Activated naive CD4-positive, alpha-beta T cell treated with anti-CD3 and anti-CD28 coated beads for 36 hours (primary cell): ENCODE measurements around the gene LRFN5. TPM values are rescaled to one million over a fixed set of nuclear protein-coding genes. Genes with fewer than 3 reads are reported as not detected.

Experiments
- CTCF ChIA-PET: fragments of 350-600 bp; sonication (Branson Sonifier 250); formaldehyde crosslinking; loops from one replicate; lab custom pipeline; 2021; ENCODE audit warnings: antibody characterized with exemption; lab: Charles Lee
- DNase-seq: peaks from one replicate; pipeline ENCODE4 v3.0.0-alpha.2; 2020
- H3K27ac Mint-ChIP-seq: one replicate; pipeline ENCODE4 v1.8.0; 2021; ENCODE audit warnings: mild to moderate bottlenecking, mixed read lengths
- H3K27me3 Mint-ChIP-seq: one replicate; pipeline ENCODE4 v1.8.0; 2021; ENCODE audit warnings: low read depth, mixed read lengths
- H3K36me3 Mint-ChIP-seq: one replicate; pipeline ENCODE4 v1.8.0; 2021; ENCODE audit warnings: low read depth, mixed read lengths
- H3K4me1 Mint-ChIP-seq: one replicate; pipeline ENCODE4 v1.8.0; 2021; ENCODE audit warnings: low read depth, mixed read lengths
- H3K4me3 Mint-ChIP-seq: one replicate; pipeline ENCODE4 v1.8.0; 2021; ENCODE audit warnings: mild to moderate bottlenecking, moderate library complexity, mixed read lengths
- H3K9me3 Mint-ChIP-seq: one replicate; pipeline ENCODE4 v1.8.0; 2021; ENCODE audit warnings: mixed read lengths
- intact Hi-C: fragments of 100-400 bp; cut with micrococcal nuclease; formaldehyde crosslinking; loops from one replicate; pipeline ENCODE4 v1.15.1; 2023
- total RNA-seq, 2 experiments: library from RNA; stranded (reverse); gene quantifications; one replicate each; pipeline ENCODE4 v1.2.3, GENCODE V29; 2021

Gene LRFN5
- total RNA-seq, 2 experiments from 2014 or later = not detected

GRCh38 chr14:41817626-41818025 is 210.9 kb downstream of the LRFN5 start:
- H3K36me3 Mint-ChIP-seq = no peaks in the 10 kb centered on the region

GRCh38 chr14:41824441-41824840 is 217.8 kb downstream of the LRFN5 start:
- H3K27ac Mint-ChIP-seq = no peak overlapping the region
- no peaks in the 10 kb centered on the region for H3K4me1 Mint-ChIP-seq
- CTCF ChIA-PET = interaction anchor here (1.0 kb wide), 1 partner anchor 13 kb away, joined by 3 read pairs; no protein-coding TSS in a partner anchor
- no peaks in the 10 kb centered on the region for H3K36me3 Mint-ChIP-seq
- H3K4me3 Mint-ChIP-seq = no peak overlapping the region
- peaks cover 10% of the 10 kb centered on the region for H3K9me3 Mint-ChIP-seq
- no peaks in the 10 kb centered on the region for H3K27me3 Mint-ChIP-seq
- DNase-seq = no peak
- intact Hi-C loops = no loop called here

More at GRCh38 chr14:41817626-41818025, 210.9 kb downstream of the LRFN5 start:
- no peak for DNase-seq
- intact Hi-C loops = no loop called here
- Mint-ChIP-seq H3K27me3 (no peaks in the 10 kb centered on the region), H3K9me3 (peaks cover 3% of the 10 kb centered on the region), H3K4me1 (no peaks in the 10 kb centered on the region), H3K4me3 (no peak overlapping the region), H3K27ac (no peak overlapping the region)
- CTCF ChIA-PET = no interaction called here

- DNase-seq = no peak
- Mint-ChIP-seq H3K36me3 (no peaks in the 10 kb centered on the region), H3K4me1 (no peaks in the 10 kb centered on the region), H3K9me3 (peaks cover 10% of the 10 kb centered on the region), H3K27me3 (no peaks in the 10 kb centered on the region), H3K27ac (no peak overlapping the region), H3K4me3 (no peak overlapping the region)
- intact Hi-C loops = no loop called here
- CTCF ChIA-PET = no interaction called here
Observed at GRCh38 chr14:41825622-41826021, 218.9 kb downstream of the LRFN5 start.

- no peaks in the 10 kb centered on the region for H3K9me3 Mint-ChIP-seq
- no peak for DNase-seq
- H3K27ac Mint-ChIP-seq = no peak overlapping the region
- no peaks in the 10 kb centered on the region for H3K4me1 Mint-ChIP-seq
- no peak overlapping the region for H3K4me3 Mint-ChIP-seq
- CTCF ChIA-PET = no interaction called here
- H3K36me3 Mint-ChIP-seq = no peaks in the 10 kb centered on the region
- intact Hi-C loops = no loop called here
- no peaks in the 10 kb centered on the region for H3K27me3 Mint-ChIP-seq
Observed at GRCh38 chr14:41830714-41831406, 224.2 kb downstream of the LRFN5 start.

GRCh38 chr14:41839661-41840060 is 233.0 kb downstream of the LRFN5 start:
- Mint-ChIP-seq H3K4me3 (no peak overlapping the region), H3K27ac (no peak overlapping the region), H3K9me3 (no peaks in the 10 kb centered on the region), H3K27me3 (no peaks in the 10 kb centered on the region), H3K36me3 (no peaks in the 10 kb centered on the region), H3K4me1 (no peaks in the 10 kb centered on the region)
- CTCF ChIA-PET = no interaction called here
- no peak for DNase-seq
- intact Hi-C loops = no loop called here

- H3K4me3 Mint-ChIP-seq = no peak overlapping the region
- intact Hi-C loops = no loop called here
- no peaks in the 10 kb centered on the region for H3K27me3 Mint-ChIP-seq
- peaks cover 5% of the 10 kb centered on the region for H3K9me3 Mint-ChIP-seq
- H3K36me3 Mint-ChIP-seq = no peaks in the 10 kb centered on the region
- DNase-seq = no peak
- H3K27ac Mint-ChIP-seq = no peak overlapping the region
- CTCF ChIA-PET = interaction anchor here (0.6 kb wide), 1 partner anchor 653 kb away, joined by 3 read pairs; no protein-coding TSS in a partner anchor
- no peaks in the 10 kb centered on the region for H3K4me1 Mint-ChIP-seq
Observed at GRCh38 chr14:41859336-41859735, 252.7 kb downstream of the LRFN5 start.

- H3K9me3 Mint-ChIP-seq = peaks cover 3% of the 10 kb centered on the region
Observed at GRCh38 chr14:41860586-41860985, 253.9 kb downstream of the LRFN5 start.

GRCh38 chr14:41865894-41866293 is 259.2 kb downstream of the LRFN5 start:
- intact Hi-C loops = no loop called here
- no peak for DNase-seq
- CTCF ChIA-PET = no interaction called here
- H3K4me3 Mint-ChIP-seq = no peak overlapping the region
- H3K27ac Mint-ChIP-seq = no peak overlapping the region
- H3K9me3 Mint-ChIP-seq = peaks cover 3% of the 10 kb centered on the region
- H3K4me1 Mint-ChIP-seq = no peaks in the 10 kb centered on the region
- H3K27me3 Mint-ChIP-seq = no peaks in the 10 kb centered on the region
- no peaks in the 10 kb centered on the region for H3K36me3 Mint-ChIP-seq

More at GRCh38 chr14:41860586-41860985, 253.9 kb downstream of the LRFN5 start:
- CTCF ChIA-PET = no interaction called here
- intact Hi-C loops = no loop called here
- H3K4me1 Mint-ChIP-seq = no peaks in the 10 kb centered on the region
- no peaks in the 10 kb centered on the region for H3K27me3 Mint-ChIP-seq
- DNase-seq = no peak
- H3K4me3 Mint-ChIP-seq = no peak overlapping the region
- no peaks in the 10 kb centered on the region for H3K36me3 Mint-ChIP-seq
- no peak overlapping the region for H3K27ac Mint-ChIP-seq

- Mint-ChIP-seq H3K27ac (no peak overlapping the region), H3K4me3 (no peak overlapping the region), H3K27me3 (no peaks in the 10 kb centered on the region), H3K9me3 (no peaks in the 10 kb centered on the region), H3K4me1 (no peaks in the 10 kb centered on the region), H3K36me3 (no peaks in the 10 kb centered on the region)
- CTCF ChIA-PET = no interaction called here
- intact Hi-C loops = no loop called here
- DNase-seq = no peak
Observed at GRCh38 chr14:41868396-41868795, 261.7 kb downstream of the LRFN5 start.

- H3K4me1 Mint-ChIP-seq = no peaks in the 10 kb centered on the region
- H3K27ac Mint-ChIP-seq = no peak overlapping the region
- DNase-seq = no peak
- intact Hi-C loops = no loop called here
- H3K9me3 Mint-ChIP-seq = no peaks in the 10 kb centered on the region
- H3K4me3 Mint-ChIP-seq = no peak overlapping the region
- CTCF ChIA-PET = no interaction called here
- no peaks in the 10 kb centered on the region for H3K27me3 Mint-ChIP-seq
- no peaks in the 10 kb centered on the region for H3K36me3 Mint-ChIP-seq
Observed at GRCh38 chr14:41872931-41873685, 266.4 kb downstream of the LRFN5 start.

- H3K27ac Mint-ChIP-seq = no peak overlapping the region
- no peak overlapping the region for H3K4me3 Mint-ChIP-seq
- CTCF ChIA-PET = no interaction called here
- DNase-seq = no peak
- intact Hi-C loops = no loop called here
- H3K36me3 Mint-ChIP-seq = no peaks in the 10 kb centered on the region
- no peaks in the 10 kb centered on the region for H3K9me3 Mint-ChIP-seq
- H3K4me1 Mint-ChIP-seq = no peaks in the 10 kb centered on the region
- H3K27me3 Mint-ChIP-seq = no peaks in the 10 kb centered on the region
Observed at GRCh38 chr14:41873686-41874317, 267.1 kb downstream of the LRFN5 start.

- H3K27me3 Mint-ChIP-seq = no peaks in the 10 kb centered on the region
- DNase-seq = no peak
- no peaks in the 10 kb centered on the region for H3K4me1 Mint-ChIP-seq
- H3K9me3 Mint-ChIP-seq = no peaks in the 10 kb centered on the region
- no peak overlapping the region for H3K27ac Mint-ChIP-seq
- no peak overlapping the region for H3K4me3 Mint-ChIP-seq
- CTCF ChIA-PET = no interaction called here
- no peaks in the 10 kb centered on the region for H3K36me3 Mint-ChIP-seq
- intact Hi-C loops = no loop called here
Observed at GRCh38 chr14:41875116-41875515, 268.4 kb downstream of the LRFN5 start.
